Measurements from ENCODE around the gene ZNF133.
"Not testable (repeated sequence)": the region's sequence is repeated elsewhere in the genome, so short reads cannot be mapped to it uniquely, and the experiment has no call there.

The ZNF133 gene

GRCh38 chr20:18287915-18288748 is at the start of gene ZNF133:
Gene ZNF133, plus strand, starts transcription at chr20:18288527. Its CDS starts 17,160 bp downstream, at chr20:18305687.
- peak; percentile 93 for DNase-seq

- no peak for DNase-seq
Measured at GRCh38 chr20:18240997-18241396, 47.3 kb upstream of the ZNF133 start.

GRCh38 chr20:18243802-18244201 is 44.5 kb upstream of the ZNF133 start:
- no peak for DNase-seq

GRCh38 chr20:18248545-18248944 is 39.8 kb upstream of the ZNF133 start:
- DNase-seq: not testable (repeated sequence)

GRCh38 chr20:18250217-18250616 is 38.1 kb upstream of the ZNF133 start:
- DNase-seq: no peak

GRCh38 chr20:18252597-18253451 is 35.5 kb upstream of the ZNF133 start:
- no peak for DNase-seq

- DNase-seq: no peak
Measured at GRCh38 chr20:18254615-18255014, 33.7 kb upstream of the ZNF133 start.

GRCh38 chr20:18255526-18255925 is 32.8 kb upstream of the ZNF133 start:
- no peak for DNase-seq

- no peak for DNase-seq
Measured at GRCh38 chr20:18256440-18257090, 31.8 kb upstream of the ZNF133 start.

- DNase-seq: no peak
Measured at GRCh38 chr20:18258126-18258860, 30.0 kb upstream of the ZNF133 start.

- no peak for DNase-seq
Measured at GRCh38 chr20:18259730-18260129, 28.6 kb upstream of the ZNF133 start.

GRCh38 chr20:18263723-18264122 is 24.6 kb upstream of the ZNF133 start:
- DNase-seq: peak; percentile 48

GRCh38 chr20:18265441-18265840 is 22.9 kb upstream of the ZNF133 start:
- no peak for DNase-seq

- no peak for DNase-seq
Measured at GRCh38 chr20:18266282-18266681, 22.0 kb upstream of the ZNF133 start.

GRCh38 chr20:18267815-18268214 is 20.5 kb upstream of the ZNF133 start:
- no peak for DNase-seq

- no peak for DNase-seq
Measured at GRCh38 chr20:18271160-18271559, 17.2 kb upstream of the ZNF133 start.

- no peak for DNase-seq
Measured at GRCh38 chr20:18272451-18272850, 15.9 kb upstream of the ZNF133 start.

- DNase-seq: no peak
Measured at GRCh38 chr20:18273738-18274137, 14.6 kb upstream of the ZNF133 start.

GRCh38 chr20:18275960-18276359 is 12.4 kb upstream of the ZNF133 start:
- not testable (repeated sequence) for DNase-seq

- peak; percentile 67 for DNase-seq
Measured at GRCh38 chr20:18276821-18277220, 11.5 kb upstream of the ZNF133 start.

GRCh38 chr20:18279242-18279641 is 9.1 kb upstream of the ZNF133 start:
- no peak for DNase-seq

- DNase-seq: no peak
Measured at GRCh38 chr20:18284805-18285533, 3.4 kb upstream of the ZNF133 start.
